Measurements from ENCODE around the gene RAD51B.

GRCh38 chr14:68665131-68665530 lies 845.6 kb downstream of the RAD51B start:
- no peak for TF ChIP-seq CTCF (conservative IDR thresholded peaks at IDR 0.05)
- no peak for TF ChIP-seq ZFX (IDR thresholded peaks at IDR 0.05)

All from C4-2B (cell line).